Neural progenitor cell (in vitro differentiated cells): ENCODE measurements around the gene ABCA1. TPM values are rescaled to one million over a fixed set of nuclear protein-coding genes. Genes with fewer than 3 reads are reported as not detected.
A peak's percentile ranks its signal among the peaks of the same experiment; 100 is the strongest.

Experiments
- DNase-seq: peaks from one replicate; pipeline ENCODE4 v3.0.0-alpha.2; 2016; ENCODE audit warnings: low spot score
- H2AFZ ChIP-seq: fragments of 200-600 bp; sonication (generic); replicated peaks from 2 replicates; pipeline ENCODE4 v1.6.1; 2016; ENCODE audit warnings: antibody characterized with exemption
- H3F3A ChIP-seq: fragments of 200-600 bp; sonication (generic); 2 replicates; pipeline ENCODE4 v1.6.1; 2016; ENCODE audit warnings: antibody characterized with exemption, low read depth
- H3K27ac ChIP-seq: fragments of 200-600 bp; sonication (generic); 2 replicates; pipeline ENCODE4 v1.5.1; 2016; ENCODE audit warnings: mild to moderate bottlenecking
- H3K27me3 ChIP-seq: fragments of 200-600 bp; sonication (generic); 2 replicates; pipeline ENCODE4 v1.6.1; 2016; ENCODE audit warnings: mild to moderate bottlenecking, moderate library complexity
- H3K36me3 ChIP-seq: fragments of 200-600 bp; sonication (generic); 2 replicates; pipeline ENCODE4 v1.5.1; 2016
- H3K4me1 ChIP-seq: fragments of 200-600 bp; sonication (generic); 2 replicates; pipeline ENCODE4 v1.6.1; 2016; ENCODE audit warnings: mixed run types
- H3K4me2 ChIP-seq: fragments of 200-600 bp; sonication (generic); 2 replicates; pipeline ENCODE4 v1.6.1; 2016
- H3K4me3 ChIP-seq: fragments of 200-600 bp; sonication (generic); 2 replicates; pipeline ENCODE4 v1.5.1; 2016
- H3K79me2 ChIP-seq: fragments of 200-600 bp; sonication (generic); 2 replicates; pipeline ENCODE4 v1.6.1; 2016; ENCODE audit warnings: low read depth
- H3K9ac ChIP-seq: fragments of 200-600 bp; sonication (generic); 2 replicates; pipeline ENCODE4 v1.6.1; 2016
- H3K9me3 ChIP-seq: fragments of 200-600 bp; sonication (generic); 2 replicates; pipeline ENCODE4 v1.5.1; 2016; ENCODE audit warnings: low read depth
- H4K20me1 ChIP-seq: fragments of 200-600 bp; sonication (generic); 2 replicates; pipeline ENCODE4 v1.6.1; 2016; ENCODE audit warnings: low read depth
- H3K27ac Mint-ChIP-seq: 3 replicates; pipeline ENCODE4 v1.8.0; 2021; ENCODE audit warnings: mixed read lengths
- H3K27me3 Mint-ChIP-seq: 2 replicates; pipeline ENCODE4 v1.8.0; 2022; ENCODE audit warnings: low read depth, mild to moderate bottlenecking, inconsistent platforms, moderate library complexity, mixed read lengths; ENCODE audit not compliant: insufficient read depth
- H3K36me3 Mint-ChIP-seq: 3 replicates; pipeline ENCODE4 v1.8.0; 2021; ENCODE audit warnings: mixed read lengths
- H3K4me1 Mint-ChIP-seq: 3 replicates; pipeline ENCODE4 v1.8.0; 2021; ENCODE audit warnings: mixed read lengths
- H3K4me3 Mint-ChIP-seq: 3 replicates; pipeline ENCODE4 v1.8.0; 2021; ENCODE audit warnings: mild to moderate bottlenecking, moderate library complexity, mixed read lengths
- H3K9me3 Mint-ChIP-seq: 3 replicates; pipeline ENCODE4 v1.8.0; 2020; ENCODE audit warnings: mixed read lengths
- CTCF ChIP-seq: fragments of 200-600 bp; sonication (generic); IDR thresholded peaks from 2 replicates; pipeline ENCODE4 v1.5.1; 2017; ENCODE audit warnings: antibody characterized with exemption, mild to moderate bottlenecking
- EZH2 ChIP-seq: fragments of 200-600 bp; sonication (generic); IDR thresholded peaks from 2 replicates; pipeline ENCODE4 v1.6.1; 2017; ENCODE audit warnings: antibody characterized with exemption, mild to moderate bottlenecking, moderate library complexity
- EZH2phosphoT487 ChIP-seq: fragments of 200-600 bp; sonication (generic); IDR thresholded peaks from 2 replicates; pipeline ENCODE4 v1.6.1; 2017; ENCODE audit warnings: antibody characterized with exemption
- total RNA-seq: library from RNA; depleted of rRNA; stranded (reverse); fragments of >200 nt; gene quantifications from 2 replicates; pipeline ENCODE4 v1.2.3, GENCODE V29; 2015; ENCODE audit warnings: low replicate concordance

The ABCA1 gene
- total RNA-seq, 1 donor from 2014 or later = 32.4 TPM

GRCh38 chr9:104858846-104859245 lies 69.1 kb downstream of the ABCA1 start:
- TF ChIP-seq CTCF (no peak), EZH2phosphoT487 (no peak), EZH2 (no peak)
- no peak overlapping the region for H3K4me2 ChIP-seq
- Mint-ChIP-seq H3K36me3 (peaks cover 4% of the 10 kb centered on the region), H3K9me3 (no peaks in the 10 kb centered on the region), H3K4me3 (no peak overlapping the region), H3K27me3 (peaks cover 3% of the 10 kb centered on the region), H3K4me1 (peaks cover 10% of the 10 kb centered on the region), H3K27ac (no peak overlapping the region)
- H3K4me3 ChIP-seq = no peak overlapping the region
- peaks cover 19% of the 10 kb centered on the region for H3F3A ChIP-seq
- peaks cover 23% of the 10 kb centered on the region for H3K4me1 ChIP-seq
- H3K27me3 ChIP-seq = no peaks in the 10 kb centered on the region
- no peaks in the 10 kb centered on the region for H3K9me3 ChIP-seq
- H3K27ac ChIP-seq = no peak overlapping the region
- peaks cover 9% of the 10 kb centered on the region for H4K20me1 ChIP-seq
- no peak overlapping the region for H3K9ac ChIP-seq
- peaks cover 4% of the 10 kb centered on the region for H3K36me3 ChIP-seq
- H2AFZ ChIP-seq = no peak overlapping the region
- DNase-seq = no peak
- no peaks in the 10 kb centered on the region for H3K79me2 ChIP-seq

- no peak overlapping the region for H3K4me3 ChIP-seq
- Mint-ChIP-seq H3K27ac (no peak overlapping the region), H3K36me3 (peaks cover 4% of the 10 kb centered on the region), H3K4me3 (no peak overlapping the region), H3K9me3 (no peaks in the 10 kb centered on the region), H3K27me3 (peaks cover 3% of the 10 kb centered on the region), H3K4me1 (peaks cover 4% of the 10 kb centered on the region)
- no peak overlapping the region for H2AFZ ChIP-seq
- H3K27ac ChIP-seq = no peak overlapping the region
- peaks cover 4% of the 10 kb centered on the region for H3K36me3 ChIP-seq
- no peak for DNase-seq
- peaks cover 18% of the 10 kb centered on the region for H3K4me1 ChIP-seq
- H3K79me2 ChIP-seq = no peaks in the 10 kb centered on the region
- no peak overlapping the region for H3K9ac ChIP-seq
- TF ChIP-seq EZH2phosphoT487 = no peak
- no peak for TF ChIP-seq CTCF
- TF ChIP-seq EZH2 = no peak
- no peak overlapping the region for H3K4me2 ChIP-seq
- H4K20me1 ChIP-seq = peaks cover 4% of the 10 kb centered on the region
- H3F3A ChIP-seq = peaks cover 16% of the 10 kb centered on the region
- H3K27me3 ChIP-seq = no peaks in the 10 kb centered on the region
- no peaks in the 10 kb centered on the region for H3K9me3 ChIP-seq
These were observed 69.7 kb downstream of the ABCA1 start for GRCh38 chr9:104858271-104858670.

- Histone ChIP-seq H3K36me3 (peaks cover 4% of the 10 kb centered on the region), H3K4me1 (peaks cover 12% of the 10 kb centered on the region), H3K9me3 (no peaks in the 10 kb centered on the region), H4K20me1 (no peaks in the 10 kb centered on the region), H3K9ac (no peak overlapping the region), H3F3A (peaks cover 10% of the 10 kb centered on the region), H2AFZ (no peak overlapping the region), H3K4me2 (peak overlapping the region; percentile 43), H3K4me3 (no peak overlapping the region), H3K27me3 (no peaks in the 10 kb centered on the region), H3K27ac (peak overlapping the region; percentile 34), H3K79me2 (no peaks in the 10 kb centered on the region)
- peaks cover 6% of the 10 kb centered on the region for H3K36me3 Mint-ChIP-seq
- H3K27me3 Mint-ChIP-seq = peaks cover 3% of the 10 kb centered on the region
- H3K27ac Mint-ChIP-seq = no peak overlapping the region
- no peak overlapping the region for H3K4me3 Mint-ChIP-seq
- DNase-seq = peak; percentile 36
- H3K4me1 Mint-ChIP-seq = no peaks in the 10 kb centered on the region
- H3K9me3 Mint-ChIP-seq = no peaks in the 10 kb centered on the region
- TF ChIP-seq EZH2 = no peak
- no peak for TF ChIP-seq EZH2phosphoT487
- TF ChIP-seq CTCF = no peak
These were observed 71.5 kb downstream of the ABCA1 start for GRCh38 chr9:104856413-104856941.
